CD4-positive, alpha-beta T cell treated with Interleukin-4 for 1 hour (primary cell): ENCODE results near the gene NOS3.

ENCODE experiments used
- DNase-seq, 2 donors: peaks; one replicate each; pipeline ENCODE4 v3.0.0-alpha.2; 2020 to 2022

NOS3 gene

DNA sequence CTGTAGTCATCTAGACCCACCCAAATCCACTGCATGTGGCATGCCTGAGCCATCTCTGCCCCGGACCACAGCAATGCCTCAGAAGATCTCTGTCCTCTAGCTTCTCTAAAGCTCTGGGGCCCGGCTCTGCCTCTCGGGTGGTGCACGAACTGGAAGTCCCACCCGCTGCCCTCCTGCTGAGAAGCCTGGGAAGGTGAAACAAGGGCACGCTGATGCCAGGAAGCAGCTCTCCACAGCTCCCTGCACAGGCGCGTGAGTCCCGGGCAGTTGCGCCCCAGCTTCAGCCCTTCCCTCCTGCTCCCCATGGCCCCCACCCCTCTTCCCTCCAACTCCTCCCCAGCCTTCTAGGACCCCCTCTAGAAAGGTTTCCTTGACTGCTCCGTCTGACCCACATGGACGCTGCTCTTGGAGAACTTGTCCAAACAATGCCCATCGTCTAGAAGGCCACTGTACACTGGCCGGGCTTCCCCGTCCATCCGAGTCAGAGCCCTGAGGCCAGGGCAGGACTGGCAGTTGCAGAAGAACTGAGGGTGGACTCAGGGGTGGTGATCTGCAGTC, 25.5 kb upstream of the NOS3 start:
- no peak for DNase-seq

DNA sequence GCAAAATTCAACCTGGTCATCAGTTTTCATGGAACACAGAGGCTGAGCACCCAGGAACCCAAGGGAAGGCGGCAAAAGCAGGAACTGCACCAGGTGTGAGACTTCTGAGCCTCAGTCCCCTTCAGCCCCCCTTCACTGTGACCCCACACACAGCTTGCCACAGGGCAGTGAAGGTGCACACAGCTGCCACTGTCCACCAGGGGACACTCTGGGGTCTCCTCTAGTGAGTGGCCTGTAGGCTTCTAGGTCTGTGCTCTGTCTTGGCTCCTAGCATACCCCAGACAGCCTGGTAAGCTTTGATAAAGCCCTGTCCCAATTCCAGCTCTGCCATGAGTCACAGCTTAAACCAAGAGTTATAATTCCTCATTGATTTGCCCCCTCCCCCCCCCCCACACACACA, 24.8 kb upstream of the NOS3 start:
- no peak for DNase-seq

DNA sequence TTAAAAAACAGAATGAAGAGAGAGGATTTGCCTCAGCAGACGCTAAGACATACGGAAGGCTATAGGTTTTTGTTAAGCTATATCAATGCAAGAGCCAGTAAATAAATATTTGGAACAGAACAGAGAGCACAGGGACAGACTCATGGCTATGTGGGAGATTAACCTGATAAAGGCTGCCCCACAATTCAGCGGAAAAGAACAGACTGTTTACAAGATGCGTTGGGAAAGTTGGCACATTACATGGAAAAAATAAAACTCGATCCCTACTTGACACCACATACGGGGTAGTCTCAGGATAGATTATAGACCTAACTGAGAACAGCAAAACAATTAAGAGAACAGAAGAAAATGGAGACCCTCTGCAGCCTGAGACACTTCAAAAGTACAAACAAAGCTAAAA, 23.5 kb upstream of the NOS3 start:
- no peak for DNase-seq

DNA sequence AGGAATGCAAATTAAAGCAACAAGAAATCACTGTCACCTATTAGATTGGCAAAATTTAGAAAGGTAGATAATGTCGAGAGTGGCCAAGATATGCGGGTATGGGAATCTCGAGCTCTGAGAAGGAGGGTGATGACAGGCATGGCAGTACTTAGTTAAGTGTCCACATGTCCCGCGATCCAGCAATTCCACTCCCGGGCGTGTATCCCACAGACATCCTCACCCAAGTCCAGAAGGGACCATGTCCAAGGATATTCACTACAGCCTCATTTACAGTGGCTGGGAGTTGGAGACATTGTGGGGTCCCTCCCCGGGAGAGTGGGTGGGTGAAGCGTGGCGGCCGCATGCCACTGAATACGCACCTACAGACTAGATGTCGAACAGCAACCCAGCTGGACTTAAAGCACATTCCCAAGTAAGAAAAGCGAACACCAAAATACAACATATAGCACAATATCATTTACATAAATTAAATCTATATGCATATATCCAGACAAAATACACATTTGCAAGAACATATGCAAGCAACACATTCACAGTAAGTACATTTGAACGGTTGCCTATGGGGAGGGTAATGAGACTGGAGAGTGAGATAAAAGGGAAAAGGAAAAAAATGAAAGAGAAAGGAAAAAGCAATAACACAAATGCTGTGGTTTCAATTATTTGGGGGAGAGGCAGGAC, 22.6 kb upstream of the NOS3 start:
- no peak for DNase-seq

DNA sequence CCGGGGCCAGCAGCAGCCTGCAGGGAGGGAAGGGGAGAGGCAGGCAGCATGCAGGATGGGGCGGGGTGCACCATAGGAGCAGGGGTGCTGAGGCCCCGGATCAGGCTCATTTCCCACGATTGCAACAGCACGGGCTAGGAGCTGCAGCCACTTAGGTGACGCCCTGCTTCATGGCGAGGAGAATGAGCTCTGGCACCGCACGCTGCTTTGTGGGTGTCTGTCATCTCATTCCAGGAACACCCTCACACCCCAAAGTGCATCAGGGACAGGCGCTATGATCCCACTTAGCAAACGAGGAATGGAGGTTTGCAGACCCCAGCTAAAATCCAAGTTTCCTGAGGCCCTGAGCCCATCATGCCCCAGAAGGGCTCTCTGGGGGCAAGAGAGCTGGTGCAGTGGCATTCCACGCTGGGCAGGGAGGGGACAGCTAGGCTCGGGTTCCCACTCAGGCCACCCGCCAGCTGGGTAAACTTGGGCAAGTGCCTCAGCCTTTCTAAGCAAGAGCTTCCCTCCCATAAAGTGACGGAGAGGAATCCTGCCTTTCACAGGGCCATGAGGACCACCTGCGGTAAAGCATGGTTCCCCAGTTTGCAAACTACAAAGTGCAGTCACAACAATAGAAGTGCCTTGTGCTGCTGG, 22.0 kb upstream of the NOS3 start:
- no peak for DNase-seq

DNA sequence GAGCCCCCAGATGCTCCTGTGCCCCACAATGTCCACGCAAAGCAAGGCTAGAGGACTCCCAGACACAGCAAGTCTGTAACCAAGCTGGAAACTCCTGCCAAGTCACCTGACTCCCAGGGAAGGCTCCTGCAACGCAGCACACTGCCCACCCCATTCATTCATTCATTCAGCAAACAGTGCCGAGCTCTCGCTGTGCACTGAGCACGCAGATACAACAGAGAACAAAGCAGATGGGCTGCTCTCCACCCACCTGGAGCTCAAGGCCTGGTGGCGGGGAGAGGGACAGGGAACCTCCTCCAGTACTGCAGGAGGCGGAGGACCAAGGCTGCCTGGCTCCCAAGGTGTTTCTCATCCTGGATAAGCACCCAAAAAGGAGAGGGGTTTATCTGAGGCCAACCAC, 21.3 kb upstream of the NOS3 start:
- no peak for DNase-seq

DNA sequence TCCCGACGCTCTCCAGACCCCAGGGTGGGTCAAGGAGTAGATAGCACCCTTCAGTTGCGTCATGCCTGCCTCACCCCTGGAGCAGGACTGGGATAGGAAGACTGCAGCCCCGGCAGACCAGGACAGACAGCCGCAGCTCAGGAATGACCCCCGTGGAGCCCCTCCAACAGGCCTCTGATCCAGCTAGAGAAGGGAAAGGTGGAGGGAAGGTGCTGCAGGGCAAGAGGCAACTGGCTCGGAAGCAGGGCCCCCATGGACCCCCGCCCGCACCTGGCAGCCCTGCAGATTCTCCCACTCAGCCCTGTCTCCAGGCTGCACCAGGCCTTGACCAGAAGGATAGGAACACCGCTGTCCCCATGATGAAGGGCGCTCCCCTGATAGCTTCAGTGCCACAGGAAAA, 20.4 kb upstream of the NOS3 start:
- DNase-seq: no peak

DNA sequence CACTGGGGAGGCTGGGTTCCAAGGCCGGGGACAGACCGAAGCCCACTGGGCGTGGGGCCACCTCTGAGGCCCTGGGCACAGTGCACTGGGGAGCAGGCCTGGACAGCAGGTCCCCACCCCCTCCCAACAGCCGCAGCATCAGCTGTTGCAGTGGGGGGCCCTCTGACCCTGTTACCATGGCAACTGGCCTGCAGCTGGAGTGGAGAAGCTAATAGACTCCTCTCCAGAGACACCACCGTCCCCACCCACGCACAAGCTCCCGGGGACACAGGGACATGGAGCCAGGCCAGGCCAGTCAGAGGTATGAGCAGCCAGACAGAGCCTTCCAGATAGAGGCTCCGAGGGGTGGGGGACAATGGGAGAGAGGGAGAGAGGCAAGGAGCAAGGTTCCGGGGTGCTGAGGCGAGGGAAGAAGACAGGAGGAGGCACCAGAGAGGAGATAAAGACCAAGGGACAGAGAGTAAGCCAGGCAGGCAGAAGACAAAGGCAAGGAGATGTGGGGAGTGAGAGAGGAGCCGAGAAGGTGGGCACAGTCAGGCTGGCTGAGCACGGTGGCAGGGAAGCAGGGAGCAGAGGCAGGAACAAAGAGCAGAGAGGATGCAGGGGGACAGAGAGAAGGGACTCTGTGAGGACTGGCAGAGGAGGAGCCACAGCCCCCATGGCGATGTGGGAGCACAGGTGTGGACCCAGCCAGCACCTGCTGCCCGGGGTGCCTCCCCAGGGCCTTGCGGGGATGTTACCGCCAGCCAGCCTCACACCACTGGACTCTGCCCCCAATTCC, 19.4 kb upstream of the NOS3 start:
- no peak for DNase-seq

DNA sequence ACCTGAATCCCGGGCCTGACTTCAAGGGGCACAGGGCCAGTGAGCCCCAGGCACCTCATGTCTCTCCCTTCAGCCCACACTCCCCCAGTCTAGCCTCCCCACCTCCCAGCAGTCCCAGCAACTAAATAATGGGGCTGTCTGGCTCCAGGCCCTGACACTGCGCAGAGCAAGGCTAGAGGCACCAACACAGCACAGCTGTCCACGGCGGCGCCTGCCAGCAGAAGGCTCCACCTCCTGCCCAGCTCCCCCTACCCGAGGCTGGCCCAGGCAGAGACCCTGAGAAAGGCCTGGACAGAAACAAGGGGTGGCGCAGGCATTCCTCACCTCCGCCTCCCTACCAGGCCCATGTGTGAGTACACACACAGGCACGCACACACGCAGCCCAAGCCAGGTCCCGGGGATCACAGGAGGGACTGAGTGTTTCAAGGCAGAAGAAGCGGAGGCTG, 18.8 kb upstream of the NOS3 start:
- no peak for DNase-seq

DNA sequence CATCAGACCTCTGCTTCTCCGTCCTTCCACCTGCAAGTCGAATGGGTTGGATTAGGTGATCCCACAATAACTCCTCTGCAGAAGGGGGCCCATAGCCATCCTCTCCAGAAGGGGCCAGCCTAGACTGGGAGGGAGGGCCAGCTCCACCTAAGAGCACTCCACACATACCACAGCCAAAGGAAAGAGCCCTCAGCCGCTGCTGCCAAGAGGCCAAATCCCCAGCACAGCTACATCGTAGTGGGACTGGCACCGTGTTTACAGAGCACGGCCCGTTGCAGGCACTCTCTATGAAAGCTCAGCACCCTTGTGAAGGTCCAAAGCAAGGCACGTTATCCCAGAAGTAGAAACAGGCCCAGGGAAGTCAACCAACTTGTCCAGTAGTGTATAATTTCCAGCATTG, 18.1 kb upstream of the NOS3 start:
- DNase-seq: no peak

DNA sequence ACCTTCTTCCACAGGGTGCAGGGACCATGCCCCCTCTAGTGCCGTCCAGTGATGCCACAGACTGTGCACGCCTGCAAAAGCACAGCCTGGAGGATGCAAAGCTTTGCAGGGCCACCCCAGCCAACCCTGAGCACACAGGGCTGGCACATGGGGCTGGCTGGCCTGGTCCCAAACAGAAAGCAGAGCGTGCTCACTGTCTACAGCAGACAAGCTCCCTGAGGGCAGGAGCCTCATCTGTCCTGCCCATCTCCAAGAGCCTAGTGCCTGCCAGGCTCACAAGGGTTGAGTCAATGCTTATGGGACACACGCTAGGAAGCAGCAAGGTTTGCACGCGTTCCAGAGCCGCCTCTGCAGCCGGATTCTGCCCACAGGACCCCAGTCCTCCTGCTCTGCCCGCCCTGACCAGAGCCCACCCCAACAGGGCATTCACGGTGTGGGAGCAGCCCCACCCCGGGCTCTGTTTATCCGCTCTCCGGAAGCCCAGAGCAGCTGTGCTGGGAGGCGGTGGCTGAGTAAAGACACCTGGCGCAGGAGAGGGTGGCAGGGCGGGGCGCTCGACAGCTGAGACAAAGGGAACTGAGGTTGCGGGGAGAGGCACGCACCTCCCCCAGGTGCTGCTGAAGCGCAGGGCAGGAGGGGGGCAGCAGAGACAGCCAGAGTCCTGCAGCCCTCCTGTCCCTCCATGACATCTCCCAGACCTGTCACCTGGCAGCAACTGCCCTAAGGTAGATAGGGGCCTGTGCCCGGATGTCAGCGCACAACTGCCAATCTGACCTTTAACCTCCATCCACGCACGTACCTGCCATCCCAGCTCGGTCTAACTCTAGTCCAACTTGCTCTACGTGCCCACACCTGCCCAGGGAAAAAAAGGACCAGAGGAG, 17.0 kb upstream of the NOS3 start:
- peak; percentile 43 to 48 for DNase-seq

DNA sequence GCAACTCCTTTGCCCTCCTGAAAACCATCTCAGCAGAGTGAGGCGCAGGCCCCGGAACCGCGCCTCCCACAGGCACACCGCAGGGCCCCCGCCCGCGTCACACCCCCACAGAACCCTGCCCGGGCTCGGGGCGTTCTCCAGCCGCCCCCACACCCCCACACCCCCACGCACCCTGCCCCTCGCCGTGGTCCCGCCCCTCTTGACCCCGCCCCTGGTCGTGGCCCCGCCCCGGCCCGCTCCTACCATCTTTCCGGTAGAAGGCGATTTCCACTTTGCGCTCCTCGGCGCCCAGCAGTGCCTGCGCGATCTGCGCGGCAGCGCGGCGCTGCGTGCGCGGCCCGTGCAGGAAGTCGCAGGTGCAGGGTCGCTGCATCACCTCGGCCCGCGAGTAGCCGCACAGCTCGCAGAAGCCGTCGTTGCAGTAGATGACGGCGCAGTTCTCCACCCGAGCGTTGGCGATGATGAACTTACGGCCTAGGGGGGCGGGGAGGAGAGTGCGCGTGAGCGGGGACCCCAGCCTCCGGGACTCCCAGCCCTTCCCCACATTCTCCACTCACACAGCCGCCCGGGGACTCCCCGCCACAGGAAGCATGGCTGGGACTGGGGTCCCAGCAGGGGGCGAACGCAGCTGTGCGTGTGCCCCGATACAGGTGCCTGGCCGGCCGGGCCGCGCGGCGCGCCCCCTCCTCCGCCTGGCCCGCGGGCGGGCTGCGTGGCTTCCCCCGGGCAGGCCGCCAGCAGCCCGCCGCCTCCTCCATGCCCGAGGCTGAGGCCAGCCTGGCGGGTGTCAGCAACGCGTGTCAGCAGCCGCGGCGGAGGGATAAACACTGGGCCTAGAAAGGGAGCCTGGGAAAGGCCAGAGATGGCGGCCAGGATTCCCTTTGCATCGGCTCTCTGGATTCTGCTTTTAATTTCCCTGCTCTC, 16.1 kb upstream of the NOS3 start:
- peak; percentile 83 to 91 for DNase-seq

DNA sequence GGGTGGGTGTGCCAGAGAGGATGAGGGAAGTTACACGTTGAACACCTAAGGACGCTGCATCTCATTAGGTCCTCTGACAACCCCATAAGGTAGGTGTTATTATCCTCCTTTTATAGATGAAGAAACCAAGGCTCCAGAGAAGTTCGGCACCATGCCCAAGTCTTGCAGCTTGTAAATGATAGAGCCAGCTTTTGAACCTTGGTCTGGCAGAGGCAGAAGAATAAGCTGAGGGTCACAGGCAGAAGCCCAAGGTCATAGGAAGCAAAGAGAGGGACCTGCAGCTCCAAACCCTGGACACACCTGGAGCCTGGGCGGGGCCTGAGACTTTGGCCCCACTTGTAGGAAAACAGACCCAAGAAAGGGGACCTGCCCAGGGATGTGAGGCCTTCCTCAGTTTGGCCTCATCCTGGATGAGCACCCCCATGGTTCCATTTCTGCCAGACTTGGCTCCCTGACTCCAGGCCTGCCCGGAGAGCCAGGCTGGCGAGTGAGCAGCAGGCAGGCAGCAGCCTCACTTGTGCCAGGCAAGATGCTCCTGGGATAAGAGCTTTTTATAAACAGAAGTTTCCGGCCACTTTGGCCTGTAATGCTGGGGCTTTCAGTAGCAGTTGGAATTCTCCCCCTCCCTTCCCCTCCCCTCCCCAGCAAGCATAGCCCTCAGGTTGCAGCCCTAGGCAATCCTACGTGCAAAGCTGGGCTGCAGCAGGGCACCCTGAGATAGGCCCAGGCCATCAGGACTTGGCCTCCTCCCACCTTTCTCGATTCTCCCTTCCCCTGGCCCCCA, 15.1 kb upstream of the NOS3 start:
- no peak for DNase-seq

DNA sequence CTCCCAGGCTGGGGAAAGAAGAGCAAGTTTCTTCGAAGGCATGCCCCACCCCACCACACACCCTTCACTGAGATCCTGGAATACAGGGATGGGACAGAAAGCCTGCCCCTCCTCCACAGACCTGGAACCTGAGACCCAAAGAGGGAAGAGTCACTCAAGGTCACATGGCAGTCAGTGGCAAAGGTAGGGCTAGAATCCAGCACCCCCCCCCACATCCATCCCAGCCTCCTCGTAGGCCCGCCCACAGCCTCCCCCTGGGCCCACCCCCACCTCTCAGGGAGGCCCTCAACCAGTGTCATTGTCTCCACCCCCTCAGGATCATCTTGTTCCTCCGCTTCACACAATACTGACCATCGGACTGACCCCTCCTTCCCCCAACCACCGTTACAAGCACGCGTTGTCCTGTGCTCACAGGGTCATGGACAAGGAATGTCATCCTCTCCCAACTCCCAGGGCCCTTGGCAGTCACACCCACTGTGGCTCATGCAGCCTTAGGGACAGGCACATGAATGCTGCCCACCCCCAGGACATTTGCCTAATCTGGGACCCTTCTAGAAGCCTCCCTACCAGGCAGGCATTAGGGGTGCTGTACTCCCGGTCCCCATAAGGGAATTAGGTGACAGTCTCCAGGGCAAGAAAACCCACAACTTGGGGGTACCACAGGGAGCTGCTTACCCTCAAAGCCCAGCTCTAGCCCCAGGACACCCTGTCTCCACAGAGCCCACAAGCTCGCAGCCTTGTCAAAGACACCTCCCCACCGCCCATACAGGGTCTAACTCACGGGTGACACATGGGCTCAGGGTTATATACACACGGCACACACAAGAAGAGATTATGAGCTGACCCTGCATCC, 14.1 kb upstream of the NOS3 start:
- DNase-seq: no peak

DNA sequence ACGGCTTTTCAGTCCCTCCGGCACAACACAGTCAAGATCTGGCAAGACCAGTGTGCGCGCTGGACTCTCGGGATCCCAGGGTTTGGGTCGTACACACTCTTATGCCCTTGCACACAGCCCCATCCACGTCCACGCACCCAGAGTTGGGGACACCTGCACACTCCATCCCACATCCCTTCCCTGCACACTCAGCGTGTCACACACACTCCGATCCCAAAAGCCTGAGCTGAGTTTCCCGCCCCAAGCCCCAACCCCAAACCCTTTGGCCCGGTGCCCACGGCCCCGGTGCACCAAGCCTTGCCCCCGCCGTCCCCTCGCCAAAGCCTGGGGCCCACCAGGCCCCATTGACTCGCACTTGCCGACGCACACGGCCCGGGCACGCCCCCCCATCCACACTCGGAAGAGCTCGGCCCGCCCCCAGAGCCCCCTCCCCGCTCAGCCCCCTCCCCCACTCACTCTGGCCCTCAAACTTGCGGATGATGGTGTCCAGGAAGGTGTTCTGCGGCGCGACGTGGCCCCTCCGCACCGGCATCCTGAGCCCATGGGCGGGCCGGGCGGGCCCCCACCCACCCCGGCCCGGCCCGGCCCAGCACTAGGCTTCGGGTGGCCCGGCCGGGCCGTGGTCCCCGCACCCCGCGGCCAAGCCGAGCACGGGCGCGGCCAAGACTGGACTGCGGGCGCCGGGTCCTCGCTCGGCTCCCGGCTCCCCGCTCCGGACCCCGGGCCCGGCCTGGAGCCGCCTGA, 13.3 kb upstream of the NOS3 start:
- DNase-seq: no peak

DNA sequence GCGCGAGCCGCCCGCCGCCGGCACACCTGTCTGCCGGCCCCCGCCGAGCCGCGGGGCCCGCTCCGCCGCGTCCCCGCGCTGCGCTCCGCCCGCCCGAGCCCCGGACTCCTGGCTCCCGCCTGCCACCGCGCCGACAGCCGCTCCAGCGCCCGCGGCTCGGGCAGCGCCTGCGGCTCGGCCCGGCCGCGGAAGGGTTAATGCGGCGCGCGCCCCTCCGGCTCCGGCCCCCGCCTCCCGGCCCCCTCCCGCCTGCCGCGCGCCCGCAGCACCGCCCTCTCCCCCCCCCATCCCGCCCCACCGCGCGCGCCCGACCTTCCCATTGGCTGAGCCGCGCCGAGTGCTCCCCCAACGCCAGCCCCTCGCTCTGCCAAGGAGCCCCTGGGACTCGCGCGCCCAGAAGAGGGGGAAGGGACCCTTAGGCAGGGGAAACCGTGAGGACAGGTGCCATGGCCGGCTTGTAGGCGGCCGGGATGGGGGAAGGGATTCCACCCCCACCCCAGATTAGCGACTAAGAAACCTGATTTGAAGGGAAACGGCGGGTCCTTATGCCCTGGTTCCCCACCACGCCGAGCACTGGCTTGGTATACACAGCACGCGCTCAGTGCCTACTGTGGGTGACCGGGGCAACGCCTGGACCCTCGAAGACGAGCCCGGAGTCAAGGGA, 12.6 kb upstream of the NOS3 start, which contains the start of gene KCNH2:
Gene KCNH2, minus strand, starts transcription at position 196 of the 664 bp plus-strand sequence. CDS start 408 bp downstream, outside the sequence.
- DNase-seq: peak; percentile 27 to 49

DNA sequence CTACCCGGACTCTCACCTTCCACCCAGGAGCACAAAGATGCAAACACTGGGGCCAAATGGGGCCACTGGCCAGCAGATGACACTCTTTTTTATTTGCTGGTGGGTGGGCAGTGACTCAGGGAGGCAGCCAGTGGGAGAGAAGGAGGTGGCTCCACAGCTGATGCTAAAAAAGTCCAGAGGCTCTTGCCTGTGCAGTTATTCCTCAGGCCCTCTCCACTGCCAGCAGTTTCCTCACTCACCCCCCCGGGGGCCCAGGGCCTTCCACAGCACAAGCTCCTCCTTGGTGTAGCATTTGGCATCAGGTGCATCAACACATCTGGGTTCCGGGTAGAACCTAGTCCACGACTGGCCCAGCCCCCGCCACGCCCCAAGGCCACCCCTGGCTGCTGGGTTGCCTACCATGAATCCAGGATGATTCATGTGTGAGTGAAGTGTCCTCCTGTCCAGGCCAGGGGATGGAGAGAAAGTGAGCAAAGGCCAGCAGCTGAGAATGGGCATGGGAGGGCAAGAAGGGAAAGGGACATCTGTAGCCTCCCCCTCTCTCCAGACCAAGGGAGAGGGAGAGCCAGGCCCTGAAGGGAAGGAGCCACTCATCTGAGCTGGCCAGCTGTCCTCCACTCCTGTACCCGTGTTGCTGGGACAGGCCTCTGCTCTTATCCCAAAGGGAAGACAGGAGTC, 11.0 kb upstream of the NOS3 start:
- no peak for DNase-seq

DNA sequence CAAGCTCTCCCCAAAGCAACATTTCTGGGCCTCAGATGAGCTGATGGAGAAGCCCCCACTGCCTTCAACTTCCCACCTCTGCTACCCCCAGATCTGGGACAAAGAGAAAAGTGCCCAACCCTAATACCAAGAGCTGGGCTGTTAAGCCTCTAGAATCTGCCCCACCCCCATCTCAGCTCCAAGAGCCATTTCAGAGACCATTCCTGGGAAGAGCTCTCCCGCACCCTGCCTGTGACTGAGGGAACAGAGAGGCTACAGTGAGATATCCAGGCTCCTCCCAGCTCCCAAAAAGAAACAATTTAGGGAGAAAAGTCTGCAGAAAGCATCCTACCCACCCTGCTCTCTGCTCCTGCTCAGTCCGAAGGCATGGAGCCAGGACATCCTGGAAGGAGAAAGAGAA, 10.2 kb upstream of the NOS3 start:
- DNase-seq: no peak
